ENCODE data around the gene USP14.

The USP14 gene

DNA sequence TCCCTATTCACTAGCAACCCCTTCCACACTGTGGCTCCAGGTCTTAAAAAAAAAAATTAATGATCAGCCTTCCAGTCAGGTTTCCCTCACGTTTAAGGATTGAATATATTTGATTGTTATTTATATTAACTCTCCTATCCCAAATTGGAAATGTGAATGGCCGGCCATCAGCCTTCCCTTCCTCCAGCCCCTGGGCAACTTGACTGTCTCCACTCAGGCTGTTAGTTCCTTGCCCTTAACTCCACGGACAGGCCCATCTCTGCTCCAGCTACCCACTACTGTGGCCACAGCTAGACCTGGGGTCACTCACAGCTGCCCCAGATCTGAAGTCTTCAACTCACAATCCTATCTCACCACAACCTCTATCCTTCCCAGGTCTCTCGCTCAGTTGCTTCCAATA lies 69.5 kb downstream of the USP14 start:
- no peak for DNase-seq (ENCODE audit: low read depth in 2 of 2)

DNA sequence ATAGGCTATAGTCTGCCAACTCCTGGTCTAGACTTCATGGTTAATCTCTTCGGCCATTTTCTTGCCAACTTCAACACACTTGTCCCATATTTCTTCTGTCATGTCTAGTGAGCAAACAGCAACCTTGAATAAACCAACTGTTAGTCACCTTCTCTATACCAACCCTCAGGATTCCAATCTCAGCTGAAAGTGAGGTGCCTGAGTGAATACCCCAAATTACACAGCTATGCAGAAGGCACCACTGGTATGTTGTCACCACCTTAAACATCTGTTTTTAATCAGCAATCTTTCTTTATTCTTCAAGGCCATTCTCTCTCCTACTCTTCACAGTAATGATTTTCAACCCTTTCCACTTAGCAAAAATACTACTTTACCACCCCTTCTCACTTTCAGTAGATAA lies 70.2 kb downstream of the USP14 start:
- no peak for DNase-seq (ENCODE audit: low read depth in 2 of 2)

DNA sequence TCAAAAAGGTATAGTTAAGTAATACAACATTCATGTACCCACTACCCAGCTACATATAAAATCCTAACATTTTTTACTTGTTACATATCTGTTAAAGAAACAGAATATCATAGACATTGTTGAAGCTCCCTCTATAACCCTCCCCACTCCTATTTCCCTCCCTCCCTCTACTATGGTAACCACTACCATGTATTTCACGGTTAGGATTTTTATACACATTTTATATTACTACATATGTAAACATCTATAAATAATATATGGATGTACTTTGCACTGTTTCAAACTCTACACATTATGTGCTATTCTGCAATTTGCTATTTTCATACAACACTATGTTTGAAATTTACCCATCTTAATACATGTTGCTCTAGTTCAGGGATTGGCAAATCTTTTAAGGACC lies 73.2 kb downstream of the USP14 start:
- DNase-seq (ENCODE audit: low read depth in 2 of 2), result no peak

DNA sequence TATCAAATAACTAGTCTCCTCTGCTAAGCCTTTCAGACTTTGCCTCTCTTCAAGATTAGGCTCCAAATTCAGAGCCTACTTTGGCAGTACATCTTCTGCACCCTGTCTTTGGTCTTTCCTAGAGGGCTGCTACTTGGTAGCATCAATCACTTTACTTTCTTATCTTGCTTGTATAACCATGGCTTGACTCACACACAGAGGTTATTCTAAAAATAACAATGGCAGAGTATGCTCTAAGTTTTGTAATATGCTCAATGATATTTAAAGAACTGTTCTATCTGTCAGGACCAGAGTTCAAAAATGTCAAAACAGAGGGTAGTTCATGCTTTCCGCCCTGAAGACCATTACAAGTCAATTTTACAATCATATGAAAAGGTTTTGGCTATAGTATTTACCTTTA lies 81.8 kb downstream of the USP14 start:
- no peak for DNase-seq (ENCODE audit: low read depth in 2 of 2)

DNA sequence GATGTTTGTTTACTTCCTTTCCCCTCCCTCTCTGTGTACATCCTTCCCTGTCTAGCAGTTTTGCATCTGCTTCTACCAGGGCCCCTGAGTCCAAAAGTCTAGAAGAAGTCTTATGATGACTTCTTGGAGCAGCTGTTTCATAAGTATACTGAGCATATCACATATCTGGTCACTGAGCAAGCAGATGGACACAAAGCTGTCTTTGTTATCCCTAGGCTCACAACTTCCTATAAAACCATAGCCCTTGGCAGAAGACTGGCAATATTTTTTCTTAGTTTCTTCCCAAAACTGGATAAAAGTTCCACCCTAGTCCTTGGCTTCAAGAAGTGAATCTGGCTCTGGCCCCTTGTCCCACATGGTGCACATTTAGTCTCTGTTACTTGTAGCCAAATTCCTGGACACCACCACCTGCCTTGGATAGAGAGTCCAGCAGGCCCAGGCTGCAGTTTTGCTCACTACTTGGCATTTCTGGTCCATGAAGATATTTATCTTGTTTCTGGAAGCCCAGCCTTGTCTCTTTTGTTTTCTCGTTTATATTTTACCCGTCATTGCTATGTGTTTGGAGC lies 87.0 kb downstream of the USP14 start:
- DNase-seq (ENCODE audit: low read depth in 2 of 2), result no peak

DNA sequence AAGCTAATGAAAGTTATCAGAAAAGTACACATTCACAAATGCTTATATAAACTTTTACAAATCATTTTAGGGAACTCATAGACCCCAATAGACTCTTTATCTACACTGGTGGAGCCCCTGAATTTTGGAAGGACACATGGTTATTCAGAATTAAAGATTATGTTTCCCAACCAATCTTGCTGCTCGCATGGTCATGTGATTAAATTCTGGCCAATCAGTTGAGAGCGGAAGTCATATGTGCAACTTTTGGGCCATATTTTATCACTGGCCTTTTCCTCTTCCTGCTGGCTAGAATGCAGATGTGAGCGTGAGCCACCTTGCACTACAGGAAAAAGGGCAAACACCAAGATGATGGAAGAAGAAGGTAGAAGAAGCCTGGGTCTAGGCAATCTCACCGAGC lies 89.7 kb downstream of the USP14 start:
- no peak for DNase-seq (ENCODE audit: low read depth in 2 of 2)

DNA sequence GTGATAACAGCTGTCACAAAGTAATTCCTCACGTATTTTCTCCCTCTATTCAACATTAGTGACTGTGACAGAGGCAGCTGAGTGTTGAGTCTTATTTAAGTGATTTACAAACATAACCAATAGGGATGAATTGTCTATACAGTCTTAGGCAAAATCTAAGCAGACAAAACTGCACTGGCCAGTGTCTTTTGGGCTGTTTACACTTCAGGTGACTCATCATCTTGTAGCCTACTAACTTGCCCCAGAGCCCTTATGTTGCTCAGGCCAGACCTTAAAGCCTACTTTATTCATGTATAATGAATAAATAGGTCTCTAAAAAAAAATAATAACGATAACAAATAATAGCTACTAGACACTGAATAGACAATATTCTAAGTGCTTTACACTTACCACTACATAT lies 92.3 kb downstream of the USP14 start:
- DNase-seq (ENCODE audit: low read depth in 2 of 2), result no peak

DNA sequence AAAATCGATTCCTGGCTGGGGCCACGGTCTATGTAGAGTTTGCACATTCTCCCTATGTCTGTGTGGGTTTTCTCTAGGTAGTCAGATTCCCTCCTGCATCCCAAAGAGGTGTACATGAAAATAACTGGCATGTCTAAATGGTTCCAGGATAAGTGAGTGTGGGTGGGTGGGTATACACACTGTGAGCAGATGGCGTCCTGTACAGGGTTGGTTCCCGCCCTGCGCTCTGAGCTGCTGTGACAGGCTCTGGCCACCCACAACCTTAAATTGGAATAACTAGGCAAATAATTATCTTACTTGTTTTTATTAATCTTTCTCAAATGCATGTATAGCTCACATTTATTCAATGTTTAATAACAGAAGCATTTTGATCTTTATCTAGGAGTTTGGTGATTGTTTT lies 93.2 kb downstream of the USP14 start:
- DNase-seq (ENCODE audit: low read depth in 2 of 2), result no peak

DNA sequence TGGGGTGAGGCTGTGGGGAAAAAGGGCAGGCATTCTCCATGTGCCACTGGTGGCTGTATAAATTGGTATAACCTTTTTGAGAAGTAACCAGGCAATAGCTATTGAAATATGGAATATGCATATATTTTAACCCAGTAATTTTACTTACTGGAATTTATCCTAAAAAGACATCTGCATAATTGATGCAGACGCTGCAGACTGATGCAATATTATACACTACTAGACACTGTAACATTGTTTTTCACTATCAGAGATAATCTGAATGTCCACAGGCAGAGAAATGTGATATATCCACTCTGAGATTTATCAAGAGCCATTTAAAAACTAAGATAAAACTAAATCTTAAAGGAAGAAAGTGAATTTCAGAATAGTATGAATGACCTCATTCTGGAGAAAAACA lies 94.8 kb downstream of the USP14 start:
- no peak for DNase-seq (ENCODE audit: low read depth in 2 of 2)

DNA sequence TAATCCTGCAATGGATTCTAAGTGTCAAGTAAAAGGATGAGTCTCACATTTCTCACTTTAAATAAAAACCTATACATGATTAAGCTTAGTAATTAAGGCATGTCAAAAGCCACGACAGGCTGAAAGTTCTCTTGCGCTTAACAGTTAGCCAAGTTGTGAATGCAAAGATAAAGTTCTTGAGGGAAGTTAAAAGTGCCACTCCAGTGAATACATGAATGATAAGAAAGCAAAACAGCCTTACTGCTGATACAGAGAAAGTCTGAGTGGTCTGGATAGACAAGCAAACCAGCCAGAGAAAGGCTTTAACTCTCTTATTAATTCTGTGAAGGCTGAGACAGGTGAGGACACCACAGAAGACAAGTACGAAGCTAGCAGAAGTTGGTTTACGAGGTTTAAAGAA lies 96.8 kb downstream of the USP14 start:
- no peak for DNase-seq (ENCODE audit: low read depth in 2 of 2)

DNA sequence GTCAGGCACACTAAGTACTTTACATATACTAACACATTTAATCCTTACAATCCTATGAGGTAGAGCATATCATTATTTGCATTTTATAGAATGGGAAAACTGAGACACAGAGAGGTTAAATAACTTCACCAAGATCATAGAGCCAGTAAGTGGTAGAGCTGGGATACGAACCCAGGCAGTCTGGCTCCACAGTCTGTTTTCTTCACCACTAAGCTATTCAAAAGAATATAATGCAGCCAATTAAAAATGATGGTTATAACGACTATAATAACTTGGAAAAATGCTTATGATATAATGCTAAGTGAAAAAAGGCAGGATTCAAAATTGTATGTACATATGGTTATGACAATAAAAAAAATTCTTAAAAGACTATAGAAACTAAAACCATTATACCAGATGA lies 102.2 kb downstream of the USP14 start:
- no peak for DNase-seq (ENCODE audit: low read depth in 2 of 2)

DNA sequence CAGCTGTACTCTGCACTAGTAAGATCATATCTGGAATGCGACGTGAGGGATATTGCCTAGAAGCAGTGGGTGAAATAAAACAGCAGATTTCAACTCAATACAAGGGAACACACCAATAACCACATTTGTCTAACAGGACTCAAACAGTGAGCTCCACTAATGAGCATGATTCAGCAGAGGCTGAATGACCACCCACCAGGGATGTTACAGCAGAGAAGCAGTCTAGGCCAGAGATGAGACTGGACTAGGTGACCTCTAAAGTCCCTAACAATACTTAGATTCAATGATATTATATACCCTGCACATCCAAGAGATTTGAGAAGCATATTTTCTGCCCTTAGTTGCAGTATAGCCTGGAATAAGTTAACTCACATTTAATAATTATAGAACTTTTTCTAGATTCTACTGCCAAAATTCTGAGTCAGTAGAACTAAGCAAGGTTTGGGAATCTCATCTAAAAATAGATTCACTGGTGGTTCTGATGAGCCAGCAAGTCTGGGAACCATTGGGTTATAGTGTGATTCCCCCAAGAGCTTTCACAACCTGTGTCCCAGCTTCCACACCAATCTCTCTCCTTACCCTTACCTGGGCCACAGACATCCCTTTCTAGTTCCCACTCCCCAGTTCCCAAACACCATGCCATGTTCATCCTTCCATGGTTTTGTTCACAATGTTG lies 103.2 kb downstream of the USP14 start:
- no peak for DNase-seq (ENCODE audit: low read depth in 2 of 2)
